ENCODE data around the gene CDH4.

Gene CDH4

GRCh38 chr20:61251529-61252393, at the start of gene CDH4:
Gene CDH4 (plus strand): TSS chr20:61252261.
- no peak for DNase-seq (ENCODE audit: low spot score)

GRCh38 chr20:61203320-61203719, 48.7 kb upstream of the CDH4 start:
- no peak for DNase-seq (ENCODE audit: low spot score)

- no peak for DNase-seq (ENCODE audit: low spot score)
Measured at GRCh38 chr20:61204206-61204605, 47.9 kb upstream of the CDH4 start.

- no peak for DNase-seq (ENCODE audit: low spot score)
Measured at GRCh38 chr20:61205769-61206168, 46.3 kb upstream of the CDH4 start.

- no peak for DNase-seq (ENCODE audit: low spot score)
Measured at GRCh38 chr20:61210862-61211261, 41.2 kb upstream of the CDH4 start.

- no peak for DNase-seq (ENCODE audit: low spot score)
Measured at GRCh38 chr20:61217848-61218247, 34.2 kb upstream of the CDH4 start.

GRCh38 chr20:61219021-61219431, 33.0 kb upstream of the CDH4 start:
- DNase-seq (ENCODE audit: low spot score) = no peak

GRCh38 chr20:61220131-61220530, 31.9 kb upstream of the CDH4 start:
- DNase-seq (ENCODE audit: low spot score) = no peak

- no peak for DNase-seq (ENCODE audit: low spot score)
Measured at GRCh38 chr20:61220626-61221325, 31.3 kb upstream of the CDH4 start.

GRCh38 chr20:61222699-61223098, 29.4 kb upstream of the CDH4 start:
- no peak for DNase-seq (ENCODE audit: low spot score)

GRCh38 chr20:61223121-61223520, 28.9 kb upstream of the CDH4 start:
- DNase-seq (ENCODE audit: low spot score) = no peak

GRCh38 chr20:61230166-61230565, 21.9 kb upstream of the CDH4 start:
- no peak for DNase-seq (ENCODE audit: low spot score)

GRCh38 chr20:61233590-61233989, 18.5 kb upstream of the CDH4 start:
- DNase-seq (ENCODE audit: low spot score) = no peak

- no peak for DNase-seq (ENCODE audit: low spot score)
Measured at GRCh38 chr20:61234224-61234890, 17.7 kb upstream of the CDH4 start.

GRCh38 chr20:61236713-61237112, 15.3 kb upstream of the CDH4 start:
- no peak for DNase-seq (ENCODE audit: low spot score)

GRCh38 chr20:61238813-61239212, 13.2 kb upstream of the CDH4 start:
- no peak for DNase-seq (ENCODE audit: low spot score)

GRCh38 chr20:61240814-61241213, 11.2 kb upstream of the CDH4 start:
- DNase-seq (ENCODE audit: low spot score) = no peak

GRCh38 chr20:61244213-61244612, 7.8 kb upstream of the CDH4 start:
- no peak for DNase-seq (ENCODE audit: low spot score)

GRCh38 chr20:61246269-61246668, 5.8 kb upstream of the CDH4 start:
- DNase-seq (ENCODE audit: low spot score) = no peak

GRCh38 chr20:61249626-61250025, 2.4 kb upstream of the CDH4 start:
- no peak for DNase-seq (ENCODE audit: low spot score)

- DNase-seq (ENCODE audit: low spot score) = no peak
Measured at GRCh38 chr20:61252601-61253263, 671 bp downstream of the CDH4 start.

GRCh38 chr20:61253264-61253639, 1.2 kb downstream of the CDH4 start:
- DNase-seq (ENCODE audit: low spot score) = no peak
